ENCODE results near the gene PDE4B.

Gene PDE4B

GRCh38 chr1:65904681-65905083, 112.0 kb downstream of the PDE4B start:
- Histone ChIP-seq H3K4me3 (ENCODE audit: low read depth, low read length) (no peak overlapping the region), H3K27me3 (replicated peaks) (no peaks in the 10 kb centered on the region), H3K27ac (no peak overlapping the region), H3K36me3 (replicated peaks) (no peaks in the 10 kb centered on the region)
- DNase-seq: peak; percentile 1
- no peak for TF ChIP-seq CTCF (IDR thresholded peaks at IDR 0.05; ENCODE audit: low read depth, low read length, missing control alignments)
- in situ Hi-C loops (cut with HindIII; ENCODE audit: low pct_ligation_motif_present, low sequenced_read_pairs): no loop called here

- in situ Hi-C loops (cut with HindIII; ENCODE audit: low pct_ligation_motif_present, low sequenced_read_pairs): no loop called here
- H3K27me3 ChIP-seq (replicated peaks): no peaks in the 10 kb centered on the region
- no peak for DNase-seq
- no peak overlapping the region for H3K27ac ChIP-seq
- TF ChIP-seq CTCF (IDR thresholded peaks at IDR 0.05; ENCODE audit: low read depth, low read length, missing control alignments): no peak
- H3K36me3 ChIP-seq (replicated peaks): no peaks in the 10 kb centered on the region
- no peak overlapping the region for H3K4me3 ChIP-seq (ENCODE audit: low read depth, low read length)
Observed at GRCh38 chr1:65910432-65910831, 117.7 kb downstream of the PDE4B start.

GRCh38 chr1:65911679-65912078, 119.0 kb downstream of the PDE4B start:
- Histone ChIP-seq H3K27me3 (replicated peaks) (no peaks in the 10 kb centered on the region), H3K27ac (no peak overlapping the region), H3K36me3 (replicated peaks) (no peaks in the 10 kb centered on the region), H3K4me3 (ENCODE audit: low read depth, low read length) (no peak overlapping the region)
- no peak for DNase-seq
- no peak for TF ChIP-seq CTCF (IDR thresholded peaks at IDR 0.05; ENCODE audit: low read depth, low read length, missing control alignments)
- in situ Hi-C loops (cut with HindIII; ENCODE audit: low pct_ligation_motif_present, low sequenced_read_pairs): no loop called here

GRCh38 chr1:65918564-65918963, 125.9 kb downstream of the PDE4B start:
- no peaks in the 10 kb centered on the region for H3K27me3 ChIP-seq (replicated peaks)
- H3K4me3 ChIP-seq (ENCODE audit: low read depth, low read length): no peak overlapping the region
- no peak for DNase-seq
- no peak for TF ChIP-seq CTCF (IDR thresholded peaks at IDR 0.05; ENCODE audit: low read depth, low read length, missing control alignments)
- no peak overlapping the region for H3K27ac ChIP-seq
- H3K36me3 ChIP-seq (replicated peaks): no peaks in the 10 kb centered on the region
- in situ Hi-C loops (cut with HindIII; ENCODE audit: low pct_ligation_motif_present, low sequenced_read_pairs): no loop called here

GRCh38 chr1:65921446-65921845, 128.8 kb downstream of the PDE4B start:
- DNase-seq: no peak
- H3K27ac ChIP-seq: no peak overlapping the region
- TF ChIP-seq CTCF (IDR thresholded peaks at IDR 0.05; ENCODE audit: low read depth, low read length, missing control alignments): no peak
- H3K36me3 ChIP-seq (replicated peaks): no peaks in the 10 kb centered on the region
- no peak overlapping the region for H3K4me3 ChIP-seq (ENCODE audit: low read depth, low read length)
- in situ Hi-C loops (cut with HindIII; ENCODE audit: low pct_ligation_motif_present, low sequenced_read_pairs): no loop called here
- no peaks in the 10 kb centered on the region for H3K27me3 ChIP-seq (replicated peaks)

GRCh38 chr1:65924471-65924870, 131.8 kb downstream of the PDE4B start:
- no peak overlapping the region for H3K27ac ChIP-seq
- in situ Hi-C loops (cut with HindIII; ENCODE audit: low pct_ligation_motif_present, low sequenced_read_pairs): no loop called here
- no peak overlapping the region for H3K4me3 ChIP-seq (ENCODE audit: low read depth, low read length)
- peak; percentile 85 for DNase-seq
- H3K27me3 ChIP-seq (replicated peaks): no peaks in the 10 kb centered on the region
- no peaks in the 10 kb centered on the region for H3K36me3 ChIP-seq (replicated peaks)
- no peak for TF ChIP-seq CTCF (IDR thresholded peaks at IDR 0.05; ENCODE audit: low read depth, low read length, missing control alignments)
